Mucosa of rectum (tissue), 2 donors: Measurements from ENCODE around the gene TMEM59L.
"Not testable (repeated sequence)": the region's sequence is repeated elsewhere in the genome, so short reads cannot be mapped to it uniquely, and the experiment has no call there.

Experiments used
- H3K27ac ChIP-seq, 2 donors: one replicate each; pipeline ENCODE4 v1.7.0; 2013; ENCODE audit warnings: inconsistent platforms in 2 of 2, low read depth in 2 of 2, low read length in 2 of 2
- H3K27me3 ChIP-seq, 2 donors: one replicate each; pipeline ENCODE4 v1.7.0; 2013; ENCODE audit warnings: low read length in 2 of 2; ENCODE audit not compliant: control insufficient read depth in 2 of 2, insufficient read depth in 2 of 2
- H3K36me3 ChIP-seq, 2 donors: one replicate each; pipeline ENCODE4 v1.7.0; 2013; ENCODE audit warnings: low read length in 2 of 2; ENCODE audit not compliant: control insufficient read depth in 2 of 2, insufficient read depth in 2 of 2
- H3K4me1 ChIP-seq, 2 donors: one replicate each; pipeline ENCODE4 v1.7.0; 2013; ENCODE audit warnings: low read length in 2 of 2, mild to moderate bottlenecking in 1 of 2; ENCODE audit not compliant: control insufficient read depth in 2 of 2, insufficient read depth in 2 of 2
- H3K4me3 ChIP-seq, 2 donors: one replicate each; pipeline ENCODE4 v1.7.0; 2013; ENCODE audit warnings: low read length in 2 of 2
- H3K9ac ChIP-seq, 2 donors: one replicate each; pipeline ENCODE4 v1.7.0; 2013; ENCODE audit warnings: low read length in 2 of 2, low read depth in 1 of 2, mild to moderate bottlenecking in 1 of 2
- H3K9me3 ChIP-seq, 2 donors: one replicate each; pipeline ENCODE4 v1.7.0; 2013; ENCODE audit warnings: low read length in 2 of 2; ENCODE audit not compliant: control insufficient read depth in 2 of 2
- donor health status: healthy.
- donor health status: Normal muscosa, but diverticular disease.

The TMEM59L gene

GRCh38 chr19:18587561-18587960, 25.1 kb upstream of the TMEM59L start:
- Histone ChIP-seq H3K36me3 (peaks cover 5 to 6% of the 10 kb centered on the region in 2 donors), H3K4me3 (peak overlapping the region in 1 of 2 donors; percentile 79), H3K9ac (no peak overlapping the region), H3K27me3 (no peaks in the 10 kb centered on the region), H3K27ac (peak overlapping the region in 1 of 2 donors; percentile 92), H3K4me1 (peaks cover 16 to 23% of the 10 kb centered on the region in 2 donors), H3K9me3 (no peaks in the 10 kb centered on the region)

GRCh38 chr19:18587962-18588610, 24.6 kb upstream of the TMEM59L start:
- Histone ChIP-seq H3K27me3 (no peaks in the 10 kb centered on the region), H3K4me1 (peaks cover 16 to 23% of the 10 kb centered on the region in 2 donors), H3K9ac (peak overlapping the region; percentile 79 to 80), H3K36me3 (peaks cover 5 to 6% of the 10 kb centered on the region in 2 donors), H3K9me3 (no peaks in the 10 kb centered on the region), H3K4me3 (peak overlapping the region; percentile 79 to 86), H3K27ac (peak overlapping the region; percentile 82 to 92)

GRCh38 chr19:18588611-18589379, 23.9 kb upstream of the TMEM59L start, which contains the start of gene REX1BD:
TSS of gene REX1BD (plus strand) at chr19:18588798. CDS start at chr19:18588802, 4 bp downstream.
- Histone ChIP-seq H3K27ac (peak within 1 kb of the TSS; percentile 82 to 92), H3K4me1 (peaks cover 16 to 23% of the 10 kb centered on the region in 2 donors), H3K36me3 (peaks cover 5 to 6% of the 10 kb centered on the region in 2 donors), H3K9me3 (no peaks in the 10 kb centered on the region), H3K27me3 (no peaks in the 10 kb centered on the region), H3K4me3 (peak within 1 kb of the TSS; percentile 79 to 86), H3K9ac (peak within 1 kb of the TSS; percentile 79 to 80)

GRCh38 chr19:18589380-18590272, 23.0 kb upstream of the TMEM59L start:
- H3K4me3 ChIP-seq, result peak overlapping the region; percentile 79 to 86

GRCh38 chr19:18590273-18591272, 22.1 kb upstream of the TMEM59L start:
- Histone ChIP-seq H3K4me3 (peak overlapping the region in 1 of 2 donors; percentile 79), H3K36me3 (peaks cover 5 to 6% of the 10 kb centered on the region in 2 donors), H3K9ac (no peak overlapping the region), H3K27me3 (peaks cover 0 to 3% of the 10 kb centered on the region in 2 donors), H3K27ac (no peak overlapping the region), H3K9me3 (no peaks in the 10 kb centered on the region), H3K4me1 (peaks cover 26 to 30% of the 10 kb centered on the region in 2 donors)

More at GRCh38 chr19:18589380-18590272, 23.0 kb upstream of the TMEM59L start:
- H3K9ac ChIP-seq, result peak overlapping the region; percentile 79 to 80
- no peaks in the 10 kb centered on the region for H3K27me3 ChIP-seq
- H3K4me1 ChIP-seq, result peaks cover 23 to 26% of the 10 kb centered on the region in 2 donors
- H3K27ac ChIP-seq, result peak overlapping the region; percentile 82 to 92
- H3K9me3 ChIP-seq, result no peaks in the 10 kb centered on the region
- peaks cover 5 to 6% of the 10 kb centered on the region in 2 donors for H3K36me3 ChIP-seq

GRCh38 chr19:18591735-18592385, 20.8 kb upstream of the TMEM59L start:
- peaks cover 26 to 30% of the 10 kb centered on the region in 2 donors for H3K4me1 ChIP-seq
- no peak overlapping the region for H3K27ac ChIP-seq
- peaks cover under 1 to 9% of the 10 kb centered on the region in 2 donors for H3K27me3 ChIP-seq
- peaks cover 5 to 6% of the 10 kb centered on the region in 2 donors for H3K36me3 ChIP-seq
- no peak overlapping the region for H3K4me3 ChIP-seq
- H3K9me3 ChIP-seq, result no peaks in the 10 kb centered on the region
- H3K9ac ChIP-seq, result no peak overlapping the region

- H3K9ac ChIP-seq, H3K4me3 ChIP-seq, H3K36me3 ChIP-seq, H3K27ac ChIP-seq, H3K27me3 ChIP-seq, H3K9me3 ChIP-seq: not testable (repeated sequence)
- H3K4me1 ChIP-seq, result peaks cover 26 to 30% of the 10 kb centered on the region in 2 donors
These were observed 19.9 kb upstream of the TMEM59L start for GRCh38 chr19:18592732-18593131.

- no peaks in the 10 kb centered on the region for H3K9me3 ChIP-seq
- H3K4me3 ChIP-seq, result no peak overlapping the region
- no peak overlapping the region for H3K27ac ChIP-seq
- H3K9ac ChIP-seq, result no peak overlapping the region
- peaks cover 5 to 6% of the 10 kb centered on the region in 2 donors for H3K36me3 ChIP-seq
- H3K27me3 ChIP-seq, result peaks cover 5 to 12% of the 10 kb centered on the region in 2 donors
- H3K4me1 ChIP-seq, result peaks cover 19 to 22% of the 10 kb centered on the region in 2 donors
These were observed 19.1 kb upstream of the TMEM59L start for GRCh38 chr19:18593367-18594095.
